Measurements from ENCODE around the gene CIZ1. TPM values are rescaled to one million over a fixed set of nuclear protein-coding genes. Genes with fewer than 3 reads are reported as not detected.
A peak's percentile ranks its signal among the peaks of the same experiment; 100 is the strongest.

Gene CIZ1
- total RNA-seq, 1 donor from 2014 or later = 85.8 TPM

DNA sequence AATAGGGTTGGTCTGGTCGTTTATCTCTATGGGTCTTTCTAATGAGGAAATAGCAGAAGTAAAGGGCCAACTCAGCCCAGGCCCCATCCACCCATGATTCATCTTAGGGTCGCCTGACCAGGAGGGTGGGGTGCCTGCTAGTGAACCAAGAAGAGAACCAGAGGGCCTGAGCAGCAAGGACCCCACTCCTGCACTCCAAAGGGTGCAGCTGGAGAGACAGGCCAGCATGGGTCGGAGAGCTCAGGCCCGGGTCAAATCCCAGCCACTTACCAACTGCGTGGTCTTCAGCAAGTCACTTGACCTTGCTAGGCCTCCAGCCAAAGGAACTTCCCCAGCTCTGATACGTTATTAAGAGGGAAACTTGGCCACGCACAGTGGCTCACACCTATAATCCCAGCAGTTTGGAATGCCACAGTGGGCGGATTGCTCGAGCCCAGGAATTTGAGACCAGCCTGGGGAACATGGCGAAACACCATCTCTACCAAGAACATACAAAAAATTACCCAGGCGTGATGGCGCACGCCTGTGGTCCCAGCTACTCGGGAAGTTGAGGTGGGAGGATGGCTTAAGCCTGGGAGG is 27.0 kb downstream of the CIZ1 start:
- TF ChIP-seq, protein P1, sequence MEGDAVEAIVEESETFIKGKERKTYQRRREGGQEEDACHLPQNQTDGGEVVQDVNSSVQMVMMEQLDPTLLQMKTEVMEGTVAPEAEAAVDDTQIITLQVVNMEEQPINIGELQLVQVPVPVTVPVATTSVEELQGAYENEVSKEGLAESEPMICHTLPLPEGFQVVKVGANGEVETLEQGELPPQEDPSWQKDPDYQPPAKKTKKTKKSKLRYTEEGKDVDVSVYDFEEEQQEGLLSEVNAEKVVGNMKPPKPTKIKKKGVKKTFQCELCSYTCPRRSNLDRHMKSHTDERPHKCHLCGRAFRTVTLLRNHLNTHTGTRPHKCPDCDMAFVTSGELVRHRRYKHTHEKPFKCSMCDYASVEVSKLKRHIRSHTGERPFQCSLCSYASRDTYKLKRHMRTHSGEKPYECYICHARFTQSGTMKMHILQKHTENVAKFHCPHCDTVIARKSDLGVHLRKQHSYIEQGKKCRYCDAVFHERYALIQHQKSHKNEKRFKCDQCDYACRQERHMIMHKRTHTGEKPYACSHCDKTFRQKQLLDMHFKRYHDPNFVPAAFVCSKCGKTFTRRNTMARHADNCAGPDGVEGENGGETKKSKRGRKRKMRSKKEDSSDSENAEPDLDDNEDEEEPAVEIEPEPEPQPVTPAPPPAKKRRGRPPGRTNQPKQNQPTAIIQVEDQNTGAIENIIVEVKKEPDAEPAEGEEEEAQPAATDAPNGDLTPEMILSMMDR (IDR thresholded peaks at IDR 0.05) = no peak
- Histone ChIP-seq H3K27ac (no peak overlapping the region), H3K27me3 (no peaks in the 10 kb centered on the region), H3K4me1 (peaks cover 0 to 18% of the 10 kb centered on the region in 2 donors), H3K9me3 (no peaks in the 10 kb centered on the region), H3K36me3 (peaks cover 50 to 58% of the 10 kb centered on the region in 2 donors), H3K4me3 (no peak overlapping the region)
- no peak for DNase-seq (ENCODE audit: low spot score in 2 of 2)
- intact Hi-C loops (cut with DNase I) = no loop called here

DNA sequence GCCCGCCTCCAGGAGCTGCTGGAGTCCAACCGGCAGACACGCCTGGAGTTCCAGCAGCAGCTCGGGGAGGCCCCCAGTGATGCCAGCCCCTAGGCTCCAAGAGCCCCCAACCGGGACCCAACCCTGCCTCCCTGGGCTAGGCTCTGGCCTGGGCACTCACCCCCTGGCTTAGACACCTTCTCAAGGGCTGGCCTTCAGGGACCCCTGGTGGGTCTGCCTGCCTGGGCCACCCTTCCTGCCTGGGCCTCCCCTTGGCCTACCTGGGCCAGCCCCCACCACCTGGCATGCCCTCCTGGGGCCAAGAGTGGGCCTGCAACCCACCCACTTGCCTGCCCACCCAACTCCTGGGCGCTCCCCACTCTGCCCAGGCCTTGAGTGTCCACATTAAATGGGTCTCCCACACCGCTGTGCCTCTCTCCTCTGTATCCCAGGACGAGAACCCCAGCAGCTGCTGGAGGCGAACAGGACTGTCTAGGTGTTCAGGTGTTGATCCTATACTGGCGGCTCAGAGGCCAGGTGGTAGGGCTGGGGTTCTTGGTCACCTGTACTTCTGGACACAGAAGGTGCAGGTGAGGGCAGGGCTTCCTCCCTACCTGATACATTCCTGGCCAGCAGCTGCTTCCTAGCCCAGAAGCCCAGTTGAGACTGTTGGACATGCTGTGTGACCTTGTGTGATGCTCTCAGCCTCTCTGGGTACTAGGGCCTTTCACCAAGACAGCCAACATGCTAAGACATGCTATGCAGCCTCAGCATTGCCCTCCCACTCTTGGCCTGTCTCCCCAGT is 27.7 kb downstream of the CIZ1 start:
- intact Hi-C loops (cut with DNase I) = no loop called here
- Histone ChIP-seq H3K9me3 (no peaks in the 10 kb centered on the region), H3K27me3 (no peaks in the 10 kb centered on the region), H3K36me3 (peaks cover 43 to 51% of the 10 kb centered on the region in 2 donors), H3K27ac (no peak overlapping the region), H3K4me3 (no peak overlapping the region), H3K4me1 (peaks cover 0 to 18% of the 10 kb centered on the region in 2 donors)
- DNase-seq (ENCODE audit: low spot score in 2 of 2) = no peak
- TF ChIP-seq, protein P1 (IDR thresholded peaks at IDR 0.05) = no peak

DNA sequence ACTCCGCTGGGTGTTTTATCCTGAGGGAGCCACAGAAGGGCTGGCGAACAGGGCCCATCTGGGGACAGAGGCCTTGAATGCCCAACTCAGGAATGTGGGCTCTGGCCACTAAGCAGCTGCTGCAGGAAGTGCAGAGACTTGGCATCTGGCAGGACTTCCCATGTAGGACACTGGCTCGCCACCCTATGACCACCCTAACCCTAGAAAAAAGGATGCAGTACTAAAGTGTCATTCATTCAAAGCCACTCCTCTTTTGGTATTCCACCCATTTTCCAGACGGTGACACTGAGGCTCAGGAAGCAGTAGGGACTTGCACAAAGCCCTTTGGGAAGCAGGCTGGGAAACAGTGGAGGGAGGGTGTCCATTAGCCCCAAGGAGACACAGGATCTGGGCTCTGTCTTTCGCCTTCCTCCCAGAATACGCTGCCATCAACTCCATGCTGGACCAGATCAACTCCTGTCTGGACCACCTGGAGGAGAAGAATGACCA is 28.3 kb downstream of the CIZ1 start:
- H3K27ac ChIP-seq = no peak overlapping the region
- DNase-seq (ENCODE audit: low spot score in 2 of 2) = no peak
- no peaks in the 10 kb centered on the region for H3K9me3 ChIP-seq
- H3K27me3 ChIP-seq = no peaks in the 10 kb centered on the region
- H3K4me1 ChIP-seq = peaks cover 0 to 18% of the 10 kb centered on the region in 2 donors
- TF ChIP-seq, protein P1 (IDR thresholded peaks at IDR 0.05) = no peak
- H3K36me3 ChIP-seq = peaks cover 37 to 45% of the 10 kb centered on the region in 2 donors
- H3K4me3 ChIP-seq = no peak overlapping the region
- intact Hi-C loops (cut with DNase I) = no loop called here

DNA sequence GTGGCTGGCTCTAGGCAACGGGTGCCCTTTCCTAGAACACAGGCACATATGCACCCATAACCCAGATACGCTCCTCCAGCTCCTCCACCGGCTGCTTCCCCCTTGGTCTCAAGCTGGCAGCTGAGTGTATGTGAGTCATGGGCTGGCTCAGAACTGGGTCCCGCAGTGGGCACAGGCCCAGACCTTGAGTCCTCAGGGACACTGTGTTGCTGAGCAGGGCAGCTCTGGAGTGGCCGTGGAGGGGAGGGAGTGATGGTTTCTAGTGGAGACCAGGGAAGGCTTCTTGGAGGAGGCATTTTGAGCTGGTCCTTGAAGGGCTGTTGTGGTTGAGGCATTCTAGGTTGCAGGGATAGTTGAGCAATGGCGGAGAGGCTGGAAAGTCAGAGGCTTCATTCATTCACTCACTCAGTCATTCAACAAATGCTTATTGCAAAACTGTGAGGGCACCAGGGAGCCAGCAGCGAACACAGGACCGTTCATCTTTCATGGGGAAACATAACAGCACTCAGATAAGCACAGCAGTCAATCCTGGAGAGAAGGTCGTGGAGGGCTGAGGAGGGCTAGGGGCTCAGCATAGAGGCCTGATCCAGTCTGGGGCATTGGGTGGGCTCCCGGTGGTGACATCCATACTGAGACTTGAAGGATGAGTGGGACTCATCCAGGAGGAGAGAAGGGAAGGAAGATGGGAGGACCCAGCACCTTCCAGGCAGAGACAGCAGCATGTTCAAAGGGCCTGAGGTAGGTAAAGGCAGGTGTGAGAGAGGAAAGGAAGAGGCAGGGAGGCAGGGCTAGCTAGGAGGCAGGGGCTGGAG is 29.0 kb downstream of the CIZ1 start:
- Histone ChIP-seq H3K4me1 (peaks cover 0 to 18% of the 10 kb centered on the region in 2 donors), H3K27me3 (no peaks in the 10 kb centered on the region), H3K9me3 (no peaks in the 10 kb centered on the region), H3K4me3 (no peak overlapping the region), H3K27ac (peak overlapping the region in 1 of 2 donors; percentile 35), H3K36me3 (peaks cover 30 to 38% of the 10 kb centered on the region in 2 donors)
- peak; percentile 37 to 91 for DNase-seq (ENCODE audit: low spot score in 2 of 2)
- intact Hi-C loops (cut with DNase I) = no loop called here
- TF ChIP-seq, protein P1 (IDR thresholded peaks at IDR 0.05) = no peak

DNA sequence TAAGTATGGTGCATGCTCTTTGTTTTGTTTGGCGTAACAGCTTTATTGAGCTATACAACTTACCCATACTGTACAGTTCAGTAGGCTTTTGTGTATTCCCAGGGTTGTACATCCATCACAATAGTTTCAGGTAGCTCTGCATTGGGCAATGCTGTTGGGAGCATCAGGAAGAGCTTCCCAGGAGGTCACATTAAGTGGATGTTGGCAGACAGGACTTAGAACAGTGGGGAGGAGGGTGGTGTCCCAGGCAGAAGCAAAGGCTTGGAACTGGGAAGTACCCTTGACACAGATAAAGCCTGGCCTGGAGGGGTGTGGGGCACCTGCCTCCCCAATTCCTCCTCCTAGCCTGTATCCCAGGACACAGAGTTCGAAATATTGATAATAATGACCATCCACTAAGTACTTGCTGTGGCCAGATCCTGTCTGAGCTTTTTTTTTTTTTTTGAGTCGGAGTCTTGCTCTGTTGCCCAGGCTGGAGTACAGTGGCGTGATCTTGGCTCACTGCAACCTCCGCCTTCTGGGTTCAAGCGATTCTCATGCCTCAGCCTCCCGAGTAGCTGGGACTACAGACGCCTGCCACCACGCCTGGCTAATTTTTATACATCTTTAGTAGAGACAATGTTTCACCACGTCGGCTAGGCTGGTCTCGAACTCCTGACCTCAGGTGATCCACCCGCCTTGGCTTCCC is 30.0 kb downstream of the CIZ1 start:
- H3K4me1 ChIP-seq = peaks cover 0 to 18% of the 10 kb centered on the region in 2 donors
- H3K27me3 ChIP-seq = no peaks in the 10 kb centered on the region
- TF ChIP-seq, protein P1 (IDR thresholded peaks at IDR 0.05) = no peak
- no peak for DNase-seq (ENCODE audit: low spot score in 2 of 2)
- peak overlapping the region in 1 of 2 donors; percentile 90 for H3K4me3 ChIP-seq
- H3K27ac ChIP-seq = no peak overlapping the region
- no peaks in the 10 kb centered on the region for H3K9me3 ChIP-seq
- peaks cover 21 to 28% of the 10 kb centered on the region in 2 donors for H3K36me3 ChIP-seq
- intact Hi-C loops (cut with DNase I) = loop anchor here (2.0 kb wide), 1 partner anchor 113 kb away; no protein-coding TSS in a partner anchor
